K562 (cell line): ENCODE measurements around the gene ANO4. TPM values are rescaled to one million over a fixed set of nuclear protein-coding genes. Genes with fewer than 3 reads are reported as not detected.

Experiments
- ATAC-seq: fragments of 200-7000 bp; cut with Tn5 transposase; 3 replicates; pipeline ENCODE4 v1.9.1; 2020; ENCODE audit warnings: moderate library complexity
- BruUV-seq: library from RNA; stranded (reverse); fragments of 400-500 nt; replicated peaks from 2 replicates; lab custom pipeline; 2021; lab: Mats Ljungman, UMichigan
- CTCF ChIA-PET: fragments of 300-600 bp; formaldehyde crosslinking; extraction: SDS; loops from one replicate; lab custom pipeline; 2021; ENCODE audit warnings: low intra/inter-chr PET ratio; lab: Yijun Ruan, JAX
- POLR2A ChIA-PET: fragments of 300-600, 350-650 bp; sonication (Branson Sonifier 250); formaldehyde crosslinking; extraction: SDS; loops from one replicate; lab custom pipeline; 2021; ENCODE audit warnings: antibody characterized with exemption, inconsistent platforms; lab: Yijun Ruan, JAX
- DNase-seq, 4 experiments: peaks; one replicate each; pipeline versions ENCODE4 v3.0.0 to v3.0.0-alpha.2; 2011 to 2018; ENCODE audit warnings: low spot score in 3 of 4, mixed read lengths in 3 of 4; ENCODE audit errors: extremely low read depth in 1 of 4
- FAIRE-seq: peaks from 2 replicates; lab custom pipeline; 2011; peaks lifted over from hg19 to GRCh38; lab: Jason Lieb, UNC
- H2AFZ ChIP-seq: 2 replicates; pipeline ENCODE4 v1.6.0; 2011; ENCODE audit warnings: low read depth, low read length, control low read depth, inconsistent platforms
- H3K27ac ChIP-seq: fragments of 200-600 bp; 3 replicates; pipeline ENCODE4 v1.8.0; 2011; ENCODE audit warnings: low read depth, mild to moderate bottlenecking, control low read depth, inconsistent platforms, low read length, moderate library complexity, mixed read lengths; ENCODE audit errors: extremely low read depth
- H3K27me3 ChIP-seq, 2 experiments: fragments of 300-600 bp in 1 of 2; 2 replicates in 1 of 2; 3 replicates in 1 of 2; pipeline versions ENCODE4 v1.6.0 to v1.8.0; 2011; ENCODE audit warnings: inconsistent platforms in 2 of 2, low read length in 2 of 2, mild to moderate bottlenecking in 1 of 2, mixed read lengths in 1 of 2, moderate library complexity in 1 of 2; ENCODE audit not compliant: control insufficient read depth in 2 of 2, insufficient read depth in 2 of 2
- H3K36me3 ChIP-seq: fragments of 300-600 bp; 3 replicates; pipeline ENCODE4 v1.8.0; 2011; ENCODE audit warnings: mild to moderate bottlenecking, low read length, inconsistent platforms; ENCODE audit not compliant: control insufficient read depth, insufficient read depth
- H3K4me1 ChIP-seq, 2 experiments: fragments of 200-600 bp in 1 of 2; replicated peaks in 1 of 2; 2 replicates in 1 of 2; 3 replicates in 1 of 2; pipeline versions ENCODE4 v1.5.1 to v1.8.0; 2011; ENCODE audit warnings: inconsistent platforms in 2 of 2, low read length in 2 of 2, mild to moderate bottlenecking in 1 of 2, mixed read lengths in 1 of 2, moderate library complexity in 1 of 2; ENCODE audit not compliant: control insufficient read depth in 2 of 2, insufficient read depth in 2 of 2
- H3K4me2 ChIP-seq: 2 replicates; pipeline ENCODE4 v1.6.1; 2011; ENCODE audit warnings: low read length, control low read depth, inconsistent platforms, mixed read lengths; ENCODE audit not compliant: insufficient read depth
- H3K4me3 ChIP-seq: fragments of 200-600 bp; sonication (generic), shearing (Covaris generic); 2 replicates; pipeline ENCODE4 v1.5.1; 2016; ENCODE audit warnings: control low read depth, inconsistent platforms
- H3K79me2 ChIP-seq: fragments of 200-600 bp; 3 replicates; pipeline ENCODE4 v1.8.0; 2011; ENCODE audit warnings: low read length, inconsistent platforms; ENCODE audit not compliant: control insufficient read depth, insufficient read depth
- H3K9ac ChIP-seq, 2 experiments: 2 replicates each; pipeline versions ENCODE4 v1.6.0 to v1.6.1; 2011; ENCODE audit warnings: low read depth in 2 of 2, low read length in 2 of 2, control low read depth in 1 of 2, inconsistent platforms in 1 of 2, mild to moderate bottlenecking in 1 of 2, mixed read lengths in 1 of 2; ENCODE audit not compliant: insufficient read depth in 1 of 2
- H3K9me1 ChIP-seq: one replicate; pipeline ENCODE4 v1.6.0; 2011; ENCODE audit warnings: inconsistent platforms, mild to moderate bottlenecking, low read length, moderate library complexity; ENCODE audit not compliant: control insufficient read depth, insufficient read depth
- H3K9me3 ChIP-seq: replicated peaks from 2 replicates; pipeline ENCODE4 v1.5.1; 2011; ENCODE audit warnings: low read depth, low read length, inconsistent platforms; ENCODE audit not compliant: control insufficient read depth, insufficient read depth
- H4K20me1 ChIP-seq: replicated peaks from 2 replicates; pipeline ENCODE4 v1.6.1; 2011; ENCODE audit warnings: low read length, inconsistent platforms, mixed read lengths; ENCODE audit not compliant: control insufficient read depth, insufficient read depth
- ASH1L ChIP-seq: fragments of 450-650 bp; IDR thresholded peaks from 2 replicates; pipeline ENCODE4 v1.6.1; 2018; ENCODE audit warnings: borderline replicate concordance, mild to moderate bottlenecking, low read depth; ENCODE audit not compliant: partially characterized antibody
- CBX5 ChIP-seq: IDR thresholded peaks from 2 replicates; pipeline ENCODE4 v1.6.1; 2014; ENCODE audit warnings: low read depth, borderline replicate concordance
- E2F3 ChIP-seq: fragments of 250-450 bp; sonication (Bioruptor Pico); IDR thresholded peaks from 2 replicates; pipeline ENCODE4 v1.4.0; 2020; ENCODE audit warnings: mild to moderate bottlenecking
- E2F4 ChIP-seq: sonication (generic); formaldehyde crosslinking; IDR thresholded peaks from 2 replicates; pipeline ENCODE4 v1.8.0; 2022; ENCODE audit warnings: mild to moderate bottlenecking, low read depth, missing genetic modification reagents
- GTF2F1 ChIP-seq: IDR thresholded peaks from 2 replicates; pipeline ENCODE4 v1.6.1; 2011; ENCODE audit warnings: low read depth, low read length, improper control_type of control experiment
- JUNB ChIP-seq: fragments of 450-650 bp; formaldehyde crosslinking; conservative IDR thresholded peaks from 2 replicates; pipeline ENCODE4 v1.4.0; 2020; ENCODE audit warnings: mild to moderate bottlenecking
- MCM2 ChIP-seq: fragments of 450-650 bp; IDR thresholded peaks from 2 replicates; pipeline ENCODE4 v1.6.1; 2017; ENCODE audit warnings: low read depth, mild to moderate bottlenecking
- MTF1 ChIP-seq: fragments of 250-450 bp; sonication (Bioruptor Pico); IDR thresholded peaks from 2 replicates; pipeline ENCODE4 v1.9.0; 2021; ENCODE audit warnings: moderate library complexity, mild to moderate bottlenecking, inconsistent platforms, borderline replicate concordance
- NFRKB ChIP-seq: fragments of 450-650 bp; IDR thresholded peaks from 2 replicates; pipeline ENCODE4 v1.6.1; 2016; ENCODE audit warnings: low read depth
- SIN3A ChIP-seq, 2 experiments: fragments of 150-350 bp in 1 of 2; IDR thresholded peaks; 2 replicates each; pipeline ENCODE4 v1.6.1; 2011 to 2016; ENCODE audit warnings: borderline replicate concordance in 2 of 2, low read depth in 2 of 2, low read length in 2 of 2, mild to moderate bottlenecking in 2 of 2, moderate library complexity in 2 of 2; ENCODE audit not compliant: control insufficient read depth in 1 of 2
- WGBS: fragments of 100-300 bp; shearing (Covaris generic); methylation state at CpG from one replicate; pipeline ENCODE4 v1.1.6; 2016; ENCODE audit warnings: low coverage, mixed read lengths; ENCODE audit not compliant: insufficient coverage; ENCODE audit errors: missing lambda C conversion rate; 5-methylcytosine and 5-hydroxymethylcytosine counted together
- in situ Hi-C: fragments of 300-500 bp; cut with MboI; formaldehyde crosslinking; loops from 4 replicates; pipeline ENCODE4 v1.15.0; 2018; ENCODE audit warnings: inconsistent platforms, mixed read lengths
- intact Hi-C: fragments of 100-400 bp; cut with micrococcal nuclease; formaldehyde crosslinking; loops from 2 replicates; pipeline ENCODE4 v1.14.2; 2022
- polyA plus RNA-seq, 8 experiments: library from polyadenylated mRNA; depleted of rRNA in 4 of 8; stranded (reverse) in 5 of 8; unstranded in 3 of 8; fragments of >200 nt; fragmentation: Nextera tagmentation in 2 of 8; fragmentation: Illumina TruSeq in 1 of 8; extraction: Ambion mirVana in 2 of 8; extraction: Trizol in 1 of 8; gene quantifications; 2 replicates each; pipeline versions ENCODE4 v1.2.1 to v1.2.3, GENCODE V29; 2011 to 2014; ENCODE audit warnings: inconsistent platforms in 1 of 8, missing spikeins in 1 of 8
- total RNA-seq, 7 experiments: library from RNA; depleted of rRNA in 6 of 7; stranded (reverse); fragments of >200 nt in 6 of 7; fragmentation: Illumina TruSeq in 2 of 7; extraction: Trizol in 2 of 7; gene quantifications; 2 replicates each; pipeline versions ENCODE4 v1.2.1 to v1.2.3, GENCODE V29; 2011 to 2021; ENCODE audit warnings: low replicate concordance in 1 of 7

Gene ANO4
- total and polyA plus RNA-seq, 9 of the 15 experiments (the other 6 are each of a cell fraction or from before 2014, with no cell fraction given) = not detected

- WGBS = 0% methylated on average over 5 of the region's 5 CpGs
- H3K4me3 ChIP-seq = no peak overlapping the region
- no peak for ATAC-seq
- in situ Hi-C loops (no loop called here), intact Hi-C loops (no loop called here)
- no peak for DNase-seq
- H3K36me3 ChIP-seq = no peaks in the 10 kb centered on the region
- POLR2A ChIA-PET = no interaction called here
- H3K9ac ChIP-seq = no peak overlapping the region
- CTCF ChIA-PET = no interaction called here
- H3K9me3 ChIP-seq = no peaks in the 10 kb centered on the region
- H3K4me2 ChIP-seq = no peak overlapping the region
- no peaks in the 10 kb centered on the region for H3K79me2 ChIP-seq
- no peak overlapping the region for H2AFZ ChIP-seq
- H3K27me3 ChIP-seq = no peaks in the 10 kb centered on the region
- no peaks in the 10 kb centered on the region for H3K9me1 ChIP-seq
- FAIRE-seq = no peak
- H4K20me1 ChIP-seq = no peaks in the 10 kb centered on the region
- no peaks in the 10 kb centered on the region for H3K4me1 ChIP-seq
- TF ChIP-seq NFRKB (no peak), E2F4 (CRISPR knock-in tag) (no peak), GTF2F1 (no peak), ASH1L (no peak), MCM2 (no peak), E2F3 (CRISPR knock-in tag) (no peak), MTF1 (CRISPR knock-in tag) (no peak), JUNB (CRISPR knock-in tag) (no peak), SIN3A (IDR thresholded peaks at IDR 0.05; ENCODE audit: borderline replicate concordance in 2 of 2, control insufficient read depth in 1 of 2, low read depth in 2 of 2, low read length in 2 of 2) (no peak), CBX5 (no peak)
- no TSS peak for BruUV-seq
- H3K27ac ChIP-seq = no peak overlapping the region
These were observed 167.6 kb downstream of the ANO4 start for GRCh38 chr12:100962086-100962712.
